ENCODE results near the gene PRIM1. TPM values are rescaled to one million over a fixed set of nuclear protein-coding genes. Genes with fewer than 3 reads are reported as not detected.

PRIM1 gene
- total RNA-seq, 1 donor from 2014 or later = 47.3 TPM

GRCh38 chr12:56687223-56688128 is 64.6 kb downstream of the PRIM1 start:
- Mint-ChIP-seq H3K4me3 (peak overlapping the region; percentile 100), H3K9me3 (no peaks in the 10 kb centered on the region), H3K27ac (ENCODE audit: unreplicated experiment) (peak overlapping the region; percentile 99), H3K4me1 (peaks cover 32% of the 10 kb centered on the region), H3K36me3 (ENCODE audit: low read depth) (peaks cover 19% of the 10 kb centered on the region), H3K27me3 (ENCODE audit: low read depth) (peaks cover 2% of the 10 kb centered on the region)
- DNase-seq (ENCODE audit: low read depth, low spot score) = no peak
- TF ChIP-seq CTCF (conservative IDR thresholded peaks at IDR 0.05) = no peak

GRCh38 chr12:56684745-56685359 is 67.3 kb downstream of the PRIM1 start:
- H3K27ac Mint-ChIP-seq (ENCODE audit: unreplicated experiment) = no peak overlapping the region
- no peaks in the 10 kb centered on the region for H3K9me3 Mint-ChIP-seq
- peak overlapping the region; percentile 100 for H3K4me3 Mint-ChIP-seq
- TF ChIP-seq CTCF (conservative IDR thresholded peaks at IDR 0.05) = no peak
- peaks cover 25% of the 10 kb centered on the region for H3K36me3 Mint-ChIP-seq (ENCODE audit: low read depth)
- H3K4me1 Mint-ChIP-seq = peaks cover 37% of the 10 kb centered on the region
- no peak for DNase-seq (ENCODE audit: low read depth, low spot score)
- peaks cover 2% of the 10 kb centered on the region for H3K27me3 Mint-ChIP-seq (ENCODE audit: low read depth)

DNA sequence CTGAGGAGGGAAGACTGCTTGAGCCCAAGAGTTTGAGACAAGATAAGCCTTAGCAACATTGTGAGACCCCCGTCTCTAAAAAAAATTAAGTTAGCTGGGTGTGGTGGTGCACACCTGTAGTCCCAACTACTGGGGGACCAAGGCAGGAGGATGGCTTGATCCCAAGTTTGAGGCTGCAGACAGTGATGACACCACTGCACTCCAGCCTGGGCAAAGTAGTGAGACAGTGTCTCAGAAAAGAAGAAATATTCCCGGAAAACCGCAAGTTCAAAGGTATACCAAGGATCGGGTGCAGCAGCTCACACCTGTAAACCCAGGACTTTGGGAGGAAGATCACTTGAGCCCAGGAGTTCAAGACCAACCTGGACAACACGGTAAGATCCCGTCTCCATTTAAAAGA is 69.8 kb downstream of the PRIM1 start:
- TF ChIP-seq CTCF (conservative IDR thresholded peaks at IDR 0.05) = no peak
- H3K27me3 Mint-ChIP-seq (ENCODE audit: low read depth) = no peaks in the 10 kb centered on the region
- peak overlapping the region; percentile 57 for H3K4me3 Mint-ChIP-seq
- no peak for DNase-seq (ENCODE audit: low read depth, low spot score)
- peaks cover 25% of the 10 kb centered on the region for H3K36me3 Mint-ChIP-seq (ENCODE audit: low read depth)
- H3K4me1 Mint-ChIP-seq = peaks cover 39% of the 10 kb centered on the region
- H3K9me3 Mint-ChIP-seq = no peaks in the 10 kb centered on the region
- no peak overlapping the region for H3K27ac Mint-ChIP-seq (ENCODE audit: unreplicated experiment)

Other genes starting within 250 kb of the PRIM1 start
- 29.3 and 33.5 TPM in 2 replicates for gene RBMS2, start 230.5 kb downstream of the PRIM1 start, total RNA-seq
- gene BAZ2A, start 122.0 kb downstream of the PRIM1 start, total RNA-seq = 116 and 122 TPM in 2 replicates
- 626 and 651 TPM in 2 replicates for gene ATP5F1B, start 106.3 kb downstream of the PRIM1 start, total RNA-seq
- 282 and 284 TPM in 2 replicates for gene PTGES3, start 64.0 kb downstream of the PRIM1 start, total RNA-seq
- 1,026 and 1,074 TPM in 2 replicates for gene NACA, start 27.0 kb downstream of the PRIM1 start, total RNA-seq
- gene HSD17B6, start 11.0 kb upstream of the PRIM1 start, total RNA-seq = 2.6 and 2.7 TPM in 2 replicates
- gene SDR9C7, start 182.1 kb upstream of the PRIM1 start, total RNA-seq = not detected in 2 replicates
- 0.34 and 0.44 TPM in 2 replicates for gene RDH16, start 205.3 kb upstream of the PRIM1 start, total RNA-seq

Measured in neural crest cell (in vitro differentiated cells).